COLO668 (cell line): ENCODE results near the gene DCAF7.

Experiments
- DNase-seq: peaks from one replicate; lab custom pipeline; 2025; ENCODE audit not compliant: unreplicated experiment; lab: John Stamatoyannopoulos, UW

Gene DCAF7

GRCh38 chr17:63624531-63624880, 74.2 kb downstream of the DCAF7 start:
- no peak for DNase-seq

- no peak for DNase-seq
Observed at GRCh38 chr17:63626551-63627180, 76.4 kb downstream of the DCAF7 start.

- DNase-seq, result no peak
Observed at GRCh38 chr17:63629627-63630026, 79.3 kb downstream of the DCAF7 start.

- DNase-seq, result no peak
Observed at GRCh38 chr17:63631062-63631461, 80.8 kb downstream of the DCAF7 start.

- no peak for DNase-seq
Observed at GRCh38 chr17:63631626-63632025, 81.3 kb downstream of the DCAF7 start.

GRCh38 chr17:63633742-63634141, 83.5 kb downstream of the DCAF7 start:
- DNase-seq, result no peak

- no peak for DNase-seq
Observed at GRCh38 chr17:63634163-63634562, 83.9 kb downstream of the DCAF7 start.

- no peak for DNase-seq
Observed at GRCh38 chr17:63634816-63635215, 84.5 kb downstream of the DCAF7 start.

GRCh38 chr17:63635290-63635689, 85.0 kb downstream of the DCAF7 start:
- DNase-seq, result no peak

- no peak for DNase-seq
Observed at GRCh38 chr17:63635787-63636186, 85.5 kb downstream of the DCAF7 start.

GRCh38 chr17:63639125-63639524, 88.8 kb downstream of the DCAF7 start:
- DNase-seq, result no peak

- no peak for DNase-seq
Observed at GRCh38 chr17:63640038-63640437, 89.8 kb downstream of the DCAF7 start.

- no peak for DNase-seq
Observed at GRCh38 chr17:63641692-63642448, 91.6 kb downstream of the DCAF7 start.
